Kidney glomerular epithelial cell (primary cell): ENCODE data around the gene KRTAP19-8.

Source experiments
- DNase-seq: peaks from one replicate; lab custom pipeline; 2025; lab: John Stamatoyannopoulos, UW

KRTAP19-8 gene

GRCh38 chr21:31012133-31013089, 25.9 kb downstream of the KRTAP19-8 start:
- no peak for DNase-seq

GRCh38 chr21:31011412-31011811, 26.9 kb downstream of the KRTAP19-8 start:
- no peak for DNase-seq

- no peak for DNase-seq
Observed at GRCh38 chr21:31008355-31008754, 29.9 kb downstream of the KRTAP19-8 start.

GRCh38 chr21:31005019-31005418, 33.3 kb downstream of the KRTAP19-8 start:
- DNase-seq = no peak

GRCh38 chr21:31003471-31003870, 34.8 kb downstream of the KRTAP19-8 start:
- no peak for DNase-seq

GRCh38 chr21:30997541-30997940, 40.7 kb downstream of the KRTAP19-8 start:
- no peak for DNase-seq

DNA sequence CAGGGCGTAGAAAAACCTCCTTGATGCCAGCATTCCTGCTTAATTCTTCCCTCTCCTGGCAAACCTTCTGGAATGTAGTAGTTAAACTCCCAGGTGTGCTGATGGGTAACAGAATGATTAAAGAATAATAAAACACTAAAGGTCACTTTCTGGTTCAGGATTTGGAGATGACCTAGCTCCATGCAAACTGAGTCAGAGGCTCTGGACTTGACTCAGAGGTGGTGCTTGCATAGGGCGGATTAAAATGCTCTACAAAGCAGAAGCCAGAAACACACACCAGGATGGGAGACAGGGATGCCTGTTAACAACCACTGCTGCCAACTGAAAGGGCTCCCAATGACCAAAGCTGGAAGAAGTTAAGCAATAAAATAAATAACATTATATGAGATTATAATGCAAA, 41.5 kb downstream of the KRTAP19-8 start:
- no peak for DNase-seq

- no peak for DNase-seq
Observed at GRCh38 chr21:30994932-30995331, 43.3 kb downstream of the KRTAP19-8 start.

DNA sequence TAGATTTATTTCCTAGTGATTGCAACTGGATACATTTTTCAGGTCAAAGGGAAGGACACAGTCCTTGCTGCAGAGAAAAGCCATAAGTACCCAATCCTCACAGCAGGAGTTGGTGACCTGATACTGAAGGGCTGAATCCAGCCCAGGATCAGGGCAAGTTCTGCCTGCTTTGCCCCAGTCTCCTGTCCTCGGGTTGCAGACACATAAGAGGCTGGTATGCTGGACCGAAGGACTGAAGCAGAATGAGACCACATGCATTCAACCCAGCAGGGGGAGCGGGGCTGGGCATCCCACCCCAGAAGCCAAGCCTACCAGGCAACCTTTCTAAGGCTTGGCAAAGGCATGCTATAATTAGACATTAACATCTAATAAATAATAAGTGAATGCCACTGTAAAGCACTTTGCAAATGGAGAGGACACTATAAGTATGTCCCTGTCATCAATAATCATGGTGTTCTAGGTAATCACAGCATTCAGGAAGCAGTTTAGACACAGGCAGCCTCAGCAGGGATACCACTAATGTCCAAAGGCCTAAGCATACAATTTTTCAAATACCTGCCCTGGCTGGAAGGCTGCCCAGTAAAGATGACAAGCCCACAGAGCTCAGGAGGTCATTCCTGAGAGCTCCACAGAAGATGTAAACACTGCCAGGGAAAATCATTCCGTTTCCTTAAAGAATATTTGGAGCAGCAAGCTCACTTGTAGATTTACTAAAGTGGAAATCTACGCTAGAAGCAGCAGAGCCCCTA, 47.6 kb downstream of the KRTAP19-8 start:
- DNase-seq = no peak

- no peak for DNase-seq
Observed at GRCh38 chr21:30988706-30989105, 49.6 kb downstream of the KRTAP19-8 start.
